GM23248 (cell line): ENCODE data around the gene SCAP. TPM values are rescaled to one million over a fixed set of nuclear protein-coding genes. Genes with fewer than 3 reads are reported as not detected.
A peak's percentile ranks its signal among the peaks of the same experiment; 100 is the strongest.

Experiments used
- DNase-seq: peaks from one replicate; pipeline ENCODE4 v3.0.0-alpha.2; 2015
- H2AFZ ChIP-seq: fragments of 200-600 bp; sonication (generic); 2 replicates; pipeline ENCODE4 v1.6.1; 2016; ENCODE audit warnings: antibody characterized with exemption
- H3F3A ChIP-seq: fragments of 200-600 bp; sonication (generic); 2 replicates; pipeline ENCODE4 v1.6.1; 2016; ENCODE audit warnings: mild to moderate bottlenecking, antibody characterized with exemption, mixed run types; ENCODE audit not compliant: insufficient read depth
- H3K27ac ChIP-seq: fragments of 200-600 bp; sonication (generic); 2 replicates; pipeline ENCODE4 v1.5.1; 2016; ENCODE audit warnings: mild to moderate bottlenecking
- H3K27me3 ChIP-seq: fragments of 200-600 bp; sonication (generic); replicated peaks from 2 replicates; pipeline ENCODE4 v1.6.1; 2016; ENCODE audit warnings: mild to moderate bottlenecking; ENCODE audit not compliant: insufficient read depth
- H3K36me3 ChIP-seq: fragments of 200-600 bp; sonication (generic); 2 replicates; pipeline ENCODE4 v1.6.1; 2016; ENCODE audit warnings: low read depth, mild to moderate bottlenecking
- H3K4me1 ChIP-seq: fragments of 200-600 bp; sonication (generic); 2 replicates; pipeline ENCODE4 v1.6.1; 2016; ENCODE audit warnings: mild to moderate bottlenecking; ENCODE audit not compliant: insufficient read depth
- H3K4me2 ChIP-seq: fragments of 200-600 bp; sonication (generic); one replicate; pipeline ENCODE4 v1.6.1; 2016; ENCODE audit warnings: mild to moderate bottlenecking; ENCODE audit not compliant: unreplicated experiment
- H3K4me3 ChIP-seq: fragments of 200-600 bp; sonication (generic); 2 replicates; pipeline ENCODE4 v1.5.1; 2016; ENCODE audit warnings: mild to moderate bottlenecking
- H3K79me2 ChIP-seq: fragments of 200-600 bp; sonication (generic); 2 replicates; pipeline ENCODE4 v1.6.1; 2016; ENCODE audit warnings: mild to moderate bottlenecking; ENCODE audit not compliant: insufficient read depth
- H3K9ac ChIP-seq: fragments of 200-600 bp; sonication (generic); 2 replicates; pipeline ENCODE4 v1.6.1; 2016; ENCODE audit warnings: mild to moderate bottlenecking
- H3K9me2 ChIP-seq: fragments of 200-600 bp; sonication (generic); 2 replicates; pipeline ENCODE4 v1.6.1; 2016; ENCODE audit warnings: mixed run types, mild to moderate bottlenecking, moderate library complexity; ENCODE audit not compliant: insufficient read depth
- H3K9me3 ChIP-seq: fragments of 200-600 bp; sonication (generic); one replicate; pipeline ENCODE4 v1.6.1; 2017; ENCODE audit warnings: low read depth
- H4K20me1 ChIP-seq: fragments of 200-600 bp; sonication (generic); 2 replicates; pipeline ENCODE4 v1.6.0; 2016; ENCODE audit not compliant: insufficient read depth
- EZH2 ChIP-seq: fragments of 200-600 bp; sonication (generic); IDR thresholded peaks from 2 replicates; pipeline ENCODE4 v1.6.1; 2018; ENCODE audit warnings: antibody characterized with exemption, mild to moderate bottlenecking; ENCODE audit not compliant: insufficient read depth, poor library complexity, severe bottlenecking
- EZH2phosphoT487 ChIP-seq: fragments of 200-600 bp; sonication (generic); IDR thresholded peaks from 2 replicates; pipeline ENCODE4 v1.6.1; 2018; ENCODE audit warnings: antibody characterized with exemption, moderate library complexity, mild to moderate bottlenecking, low read depth; ENCODE audit not compliant: insufficient read depth
- WGBS, 2 experiments: methylation state at CpG; one replicate each; pipeline ENCODE4 v1.1.6; 2015 to 2017; ENCODE audit warnings: low lambda C conversion rate in 2 of 2, low coverage in 1 of 2; ENCODE audit errors: missing lambda C conversion rate in 2 of 2; 5-methylcytosine and 5-hydroxymethylcytosine counted together
- in situ Hi-C: fragments of 300-500 bp; cut with MboI; formaldehyde crosslinking; loops from 2 replicates; pipeline ENCODE4 v1.15.0; 2020
- polyA plus RNA-seq: library from polyadenylated mRNA; unstranded; fragments of >200 nt; fragmentation: Nextera tagmentation; extraction: Ambion mirVana; gene quantifications from 2 replicates; pipeline ENCODE4 v1.2.1, GENCODE V29; 2016
- small RNA-seq: library from RNA; depleted of rRNA; stranded (forward); fragments of <200 nt; gene quantifications from one replicate; pipeline ENCODE3, GENCODE V24; 2014; ENCODE audit warnings: low read depth, low replicate concordance
- total RNA-seq: library from RNA; depleted of rRNA; stranded (reverse); fragments of >200 nt; shearing (Covaris generic); gene quantifications from 2 replicates; pipeline ENCODE4 v1.2.3, GENCODE V29; 2014; rRNA removed

The SCAP gene
- total and polyA plus RNA-seq, 2 experiments from 2014 or later = 34.7 to 70.1 TPM

GRCh38 chr3:47367631-47368030 is 108.1 kb downstream of the SCAP start:
- in situ Hi-C loops = loop anchor here (25.0 kb wide), 1 partner anchor 655 kb away; the partner anchor contains the start of genes PRSS50 and TMIE
- H3K36me3 ChIP-seq = no peaks in the 10 kb centered on the region
- H3K4me1 ChIP-seq = peaks cover 14% of the 10 kb centered on the region
- peaks cover 12% of the 10 kb centered on the region for H3F3A ChIP-seq
- H4K20me1 ChIP-seq = no peaks in the 10 kb centered on the region
- H3K4me3 ChIP-seq = no peak overlapping the region
- WGBS, 2 experiments = 93% methylated on average over 7 of the region's 7 CpGs
- no peak for DNase-seq
- H3K9me3 ChIP-seq = no peaks in the 10 kb centered on the region
- TF ChIP-seq EZH2 = no peak
- no peak for TF ChIP-seq EZH2phosphoT487
- H3K79me2 ChIP-seq = no peaks in the 10 kb centered on the region
- H3K27ac ChIP-seq = no peak overlapping the region
- no peak overlapping the region for H3K9ac ChIP-seq
- no peak overlapping the region for H3K4me2 ChIP-seq
- no peaks in the 10 kb centered on the region for H3K9me2 ChIP-seq
- no peaks in the 10 kb centered on the region for H3K27me3 ChIP-seq
- H2AFZ ChIP-seq = no peak overlapping the region

DNA sequence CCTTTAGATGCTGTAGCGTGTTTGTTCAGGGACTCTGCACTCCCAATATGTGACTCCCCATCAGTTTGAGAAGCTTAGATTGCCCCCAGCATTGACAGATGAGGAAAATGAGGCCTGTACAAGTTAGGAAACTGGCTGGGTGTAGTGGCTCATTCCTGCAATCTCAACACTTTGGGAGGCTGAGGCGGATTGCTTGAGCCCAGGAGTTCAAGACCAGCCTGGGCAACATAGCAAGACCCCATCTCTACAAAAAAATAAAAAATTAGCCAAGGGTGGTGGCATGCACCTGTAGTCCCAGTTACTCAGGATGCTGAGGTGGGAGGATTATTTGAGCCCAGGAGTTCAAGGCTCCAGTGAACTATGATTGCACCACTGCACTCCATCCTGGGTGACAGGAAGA is 108.9 kb downstream of the SCAP start:
- H3K36me3 ChIP-seq = no peaks in the 10 kb centered on the region
- H3K27me3 ChIP-seq = no peaks in the 10 kb centered on the region
- H3F3A ChIP-seq = peaks cover 12% of the 10 kb centered on the region
- H3K4me3 ChIP-seq = no peak overlapping the region
- no peak overlapping the region for H3K9ac ChIP-seq
- no peak overlapping the region for H3K27ac ChIP-seq
- in situ Hi-C loops = loop anchor here (25.0 kb wide), 1 partner anchor 655 kb away; the partner anchor contains the start of genes PRSS50 and TMIE
- H3K9me3 ChIP-seq = no peaks in the 10 kb centered on the region
- H3K4me1 ChIP-seq = peaks cover 14% of the 10 kb centered on the region
- TF ChIP-seq EZH2phosphoT487 = no peak
- TF ChIP-seq EZH2 = no peak
- no peaks in the 10 kb centered on the region for H3K79me2 ChIP-seq
- no peak for DNase-seq
- no peaks in the 10 kb centered on the region for H4K20me1 ChIP-seq
- H3K9me2 ChIP-seq = no peaks in the 10 kb centered on the region
- no peak overlapping the region for H3K4me2 ChIP-seq
- no peak overlapping the region for H2AFZ ChIP-seq
- 95 to 97% methylated on average over 2 of the region's 2 CpGs for WGBS, 2 experiments

- Histone ChIP-seq H3K36me3 (no peaks in the 10 kb centered on the region), H3K4me1 (peaks cover 14% of the 10 kb centered on the region), H3K27ac (peak overlapping the region; percentile 40), H3K27me3 (no peaks in the 10 kb centered on the region), H3F3A (peaks cover 12% of the 10 kb centered on the region), H3K4me2 (peak overlapping the region; percentile 61), H3K79me2 (no peaks in the 10 kb centered on the region), H3K9me2 (no peaks in the 10 kb centered on the region), H2AFZ (peak overlapping the region; percentile 32; the same call in 1 of the 2 replicates), H3K4me3 (0 out of 2 replicates have a peak overlapping the region, but pooled peaks have one; percentile 5), H3K9me3 (no peaks in the 10 kb centered on the region), H4K20me1 (no peaks in the 10 kb centered on the region), H3K9ac (no peak overlapping the region)
- 16 to 18% methylated on average over 11 of the region's 11 CpGs for WGBS, 2 experiments
- in situ Hi-C loops = loop anchor here (25.0 kb wide), 1 partner anchor 653 kb away; the partner anchor contains the start of genes PRSS50 and TMIE
- DNase-seq = peak; percentile 81
- TF ChIP-seq EZH2 (no peak), EZH2phosphoT487 (no peak)
Observed at GRCh38 chr3:47365213-47366153, 110.3 kb downstream of the SCAP start.

Small RNA genes lying within 50 kb of the gene (small RNA-seq; reads per million reads assigned to genes)
- gene AC099778.2 = not detected

Other genes starting within 250 kb of the SCAP start
- gene KIF9, start 193.1 kb downstream of the SCAP start, total RNA-seq = 1.6 and 5.8 TPM in 2 replicates
- 14.4 and 14.6 TPM in 2 replicates for gene KIF9, start 193.1 kb downstream of the SCAP start, polyA plus RNA-seq
- gene KLHL18, start 193.0 kb downstream of the SCAP start, total RNA-seq = 37.0 and 72.3 TPM in 2 replicates
- gene KLHL18, start 193.0 kb downstream of the SCAP start, polyA plus RNA-seq = 19.4 and 19.5 TPM in 2 replicates
- gene PTPN23, start 94.9 kb downstream of the SCAP start, total RNA-seq = 9.0 and 10.9 TPM in 2 replicates
- 12.0 and 14.3 TPM in 2 replicates for gene PTPN23, start 94.9 kb downstream of the SCAP start, polyA plus RNA-seq
- 25.7 and 28.6 TPM in 2 replicates for gene ELP6, start 37.8 kb upstream of the SCAP start, total RNA-seq
- 34.9 and 36.0 TPM in 2 replicates for gene ELP6, start 37.8 kb upstream of the SCAP start, polyA plus RNA-seq
- gene CSPG5, start 102.9 kb upstream of the SCAP start, total RNA-seq = 0.54 TPM in 1 of 2 replicates, not detected in the other
- not detected in 2 replicates for gene CSPG5, start 102.9 kb upstream of the SCAP start, polyA plus RNA-seq